Myometrial cell (primary cell): Measurements from ENCODE around the gene NAPSA. TPM values are rescaled to one million over a fixed set of nuclear protein-coding genes. Genes with fewer than 3 reads are reported as not detected.

Experiments used
- total RNA-seq: library from RNA; depleted of rRNA; stranded (reverse); fragments of >200 nt; gene quantifications from 2 replicates; pipeline ENCODE4 v1.2.3, GENCODE V29; 2015

The NAPSA gene
- 0.18 and 1.2 TPM in 2 replicates for total RNA-seq

DNA sequence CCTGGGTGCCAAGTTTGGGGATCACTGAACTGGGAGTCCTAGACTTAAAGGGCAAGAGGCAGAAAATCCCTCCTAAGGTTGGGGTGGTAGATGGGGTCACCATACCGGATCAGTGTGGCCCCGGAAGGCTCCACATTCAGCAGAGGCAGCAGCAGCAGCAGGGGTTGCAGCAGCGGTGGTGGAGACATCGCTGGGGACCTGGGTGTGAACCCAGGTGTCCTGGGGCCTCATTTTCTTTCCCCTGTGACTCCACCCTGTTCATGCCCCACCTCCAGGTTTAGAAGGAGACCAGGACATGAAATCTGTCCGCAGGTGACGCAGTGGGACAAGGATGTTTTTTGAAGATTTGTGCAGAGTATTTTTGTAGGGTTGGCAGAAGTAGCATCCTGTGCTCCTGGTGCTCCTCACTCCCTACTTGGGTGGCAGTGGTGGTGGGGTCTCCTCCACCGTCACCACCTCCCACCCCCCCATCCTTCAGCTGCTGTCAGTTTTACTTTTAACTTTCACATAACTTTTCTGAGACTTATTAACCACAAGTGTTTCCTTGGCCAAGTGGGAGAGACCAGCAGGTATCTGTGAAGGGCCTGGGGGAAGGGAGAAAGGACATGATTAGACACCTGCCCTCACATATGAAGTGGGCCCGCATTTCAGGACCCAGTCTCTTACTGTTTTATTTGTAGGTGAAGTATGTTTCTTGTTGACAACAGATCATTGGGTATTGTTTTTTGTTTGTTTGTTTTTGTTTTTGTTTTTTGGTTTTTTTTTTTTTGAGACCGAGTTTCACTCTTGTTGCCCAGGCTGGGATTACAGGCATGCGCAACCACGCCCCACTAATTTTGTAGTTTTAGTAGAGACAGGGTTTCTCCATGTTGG, at the start of gene NAPSA:
NAPSA (minus strand) TSS at position 206 of the 873 bp plus-strand sequence; CDS start at position 188, 18 bp downstream.

DNA sequence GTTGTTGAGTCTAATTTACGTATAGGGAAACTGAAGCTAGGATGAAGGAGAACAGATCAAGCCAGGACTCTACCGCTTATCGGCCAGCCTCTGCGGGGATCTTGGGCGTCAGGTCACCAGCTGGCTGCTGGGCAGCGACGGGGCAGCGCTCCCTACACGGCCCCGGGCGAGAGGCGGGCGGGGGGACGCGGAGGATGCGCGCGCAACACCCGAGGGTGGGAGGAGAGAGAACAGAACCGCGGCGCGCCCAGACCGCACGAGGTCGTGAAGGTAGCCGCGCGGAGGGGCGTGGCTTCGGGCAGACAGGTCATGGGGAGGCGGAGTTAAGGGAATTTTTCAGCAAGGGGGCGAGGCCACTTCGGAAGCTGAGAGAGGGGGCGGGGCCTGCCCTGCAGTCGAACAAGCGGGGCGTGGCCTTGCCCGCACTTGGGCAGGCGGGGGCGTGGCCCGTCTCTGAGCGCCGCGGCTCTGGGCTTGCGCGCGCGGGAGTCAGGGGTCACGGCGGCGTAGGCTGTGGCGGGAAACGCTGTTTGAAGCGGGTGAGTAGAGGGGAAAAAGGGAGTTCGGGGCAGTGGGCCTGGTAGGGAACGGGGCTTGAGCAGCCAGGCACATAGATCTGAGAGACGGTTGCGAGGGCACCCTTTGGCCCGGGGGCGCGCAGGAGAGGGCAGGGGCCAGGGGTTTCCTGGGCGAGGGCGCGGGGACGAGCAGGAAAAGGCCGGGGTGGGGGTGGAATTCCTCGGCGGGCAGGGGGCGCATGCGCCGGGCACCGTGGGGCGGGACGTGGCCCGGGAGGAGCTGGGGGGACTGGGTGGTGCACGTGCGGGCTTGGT, 18.6 kb upstream of the NAPSA start, which contains the start of gene POLD1:
POLD1 (plus strand) TSS at position 496 of the 833 bp plus-strand sequence. CDS start 14,505 bp downstream, outside the sequence.

DNA sequence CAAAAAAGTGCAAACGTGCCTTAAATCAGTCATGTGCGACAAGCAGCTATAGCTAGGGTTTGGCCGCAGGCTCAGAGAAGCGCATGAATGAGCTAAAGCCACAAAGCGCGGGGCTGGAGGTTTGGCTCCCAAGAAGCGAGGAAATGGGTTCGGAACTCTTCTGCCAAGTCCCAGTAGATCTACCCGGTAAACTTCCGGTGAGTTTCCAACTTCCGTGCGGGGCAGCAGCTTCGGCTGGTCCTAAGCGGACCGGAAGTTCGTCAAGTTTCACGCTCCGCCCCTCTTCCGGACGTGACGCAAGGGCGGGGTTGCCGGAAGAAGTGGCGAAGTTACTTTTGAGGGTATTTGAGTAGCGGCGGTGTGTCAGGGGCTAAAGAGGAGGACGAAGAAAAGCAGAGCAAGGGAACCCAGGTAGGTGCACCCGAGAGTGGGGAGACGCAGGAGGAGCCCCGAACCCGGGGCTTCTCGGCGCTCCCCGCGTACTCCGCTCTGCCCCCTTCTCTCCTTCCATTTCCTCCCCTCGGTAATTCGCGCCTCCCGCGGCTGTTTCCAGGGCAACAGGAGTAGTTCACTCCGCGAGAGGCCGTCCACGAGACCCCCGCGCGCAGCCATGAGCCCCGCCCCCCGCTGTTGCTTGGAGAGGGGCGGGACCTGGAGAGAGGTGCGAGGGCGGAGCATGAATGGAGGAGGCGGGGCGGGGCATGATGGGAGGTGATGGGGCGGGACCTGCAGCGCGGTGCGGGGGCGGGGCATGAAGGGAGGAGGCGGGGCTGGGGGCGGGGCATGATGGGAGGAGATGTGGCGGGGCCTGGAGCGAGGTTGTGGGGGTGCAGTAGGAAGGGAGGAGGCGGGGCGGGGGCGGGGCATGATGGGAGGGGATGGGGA, 11.0 kb upstream of the NAPSA start, which contains the start of gene NR1H2:
NR1H2 (plus strand) TSS at position 292 of the 885 bp plus-strand sequence. CDS start 1,149 bp downstream, outside the sequence.

DNA sequence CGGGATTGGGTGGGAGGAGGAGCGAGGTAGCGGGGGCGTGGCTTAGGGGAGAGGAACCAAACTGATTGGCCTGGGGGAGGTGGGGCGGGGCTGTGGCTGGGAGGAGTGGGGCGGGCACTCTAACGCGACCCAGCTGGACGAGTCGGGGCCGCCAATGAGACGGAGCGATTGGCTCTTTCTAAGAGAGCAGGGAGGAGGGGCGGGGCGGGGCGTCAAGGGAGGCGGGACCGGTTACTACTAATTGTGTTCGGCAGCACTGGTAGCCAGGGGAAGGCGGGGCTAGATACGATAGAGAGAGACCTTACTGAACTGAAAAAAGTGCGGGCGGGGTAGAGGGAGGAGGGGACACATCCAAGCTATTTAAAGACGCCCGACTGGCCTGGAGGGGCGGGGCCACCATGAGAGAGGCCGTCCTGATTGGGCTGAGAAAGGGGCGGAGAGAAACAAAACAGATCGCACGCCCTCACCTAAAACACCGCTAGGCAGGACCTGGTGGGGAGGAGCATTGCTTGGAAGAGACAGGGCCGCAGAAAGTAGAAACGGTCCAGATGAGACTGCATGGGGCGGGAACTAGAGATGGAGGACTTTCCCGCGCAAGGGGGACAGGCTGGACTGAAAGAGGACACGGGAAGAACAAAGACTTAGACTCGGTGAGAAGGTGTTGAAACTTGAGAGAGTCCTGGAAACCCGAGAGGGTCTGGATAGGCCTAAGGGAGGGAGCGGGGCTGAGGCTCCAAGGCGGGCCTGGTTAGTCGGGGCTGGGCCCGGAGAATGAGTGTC, 36.1 kb downstream of the NAPSA start, which contains the start of gene KCNC3:
KCNC3 (minus strand) TSS at position 232 of the 780 bp plus-strand sequence. CDS start 295 bp downstream, outside the sequence.

Other genes with a start within 250 kb of the NAPSA start
- not detected in 2 replicates for gene IZUMO2, start 202.4 kb downstream of the NAPSA start, total RNA-seq
- gene MYH14, start 162.0 kb downstream of the NAPSA start, total RNA-seq: not detected in 2 replicates
- not detected in 2 replicates for gene KCNC3, start 36.3 kb downstream of the NAPSA start, total RNA-seq
- gene NR1H2, start 10.8 kb upstream of the NAPSA start, total RNA-seq: 93.9 and 113 TPM in 2 replicates
- gene POLD1, start 18.7 kb upstream of the NAPSA start, total RNA-seq: 36.0 and 49.9 TPM in 2 replicates
- gene SPIB, start 53.3 kb upstream of the NAPSA start, total RNA-seq: not detected in 2 replicates
- gene MYBPC2, start 67.3 kb upstream of the NAPSA start, total RNA-seq: not detected in 2 replicates
- 98.9 and 101 TPM in 2 replicates for gene EMC10, start 110.9 kb upstream of the NAPSA start, total RNA-seq
- not detected in 2 replicates for gene GARIN5A, start 111.2 kb upstream of the NAPSA start, total RNA-seq
- 56.0 and 64.0 TPM in 2 replicates for gene JOSD2, start 145.6 kb upstream of the NAPSA start, total RNA-seq
- not detected in 2 replicates for gene ASPDH, start 148.3 kb upstream of the NAPSA start, total RNA-seq
- under 0.01 TPM in 1 of 2 replicates, not detected in the other for gene LRRC4B, start 202.8 kb upstream of the NAPSA start, total RNA-seq